ENCODE data around the gene OR10X1. TPM values are rescaled to one million over a fixed set of nuclear protein-coding genes. Genes with fewer than 3 reads are reported as not detected.

The OR10X1 gene
- polyA plus RNA-seq, 1 of the 3 experiments (the other 2 are of a cell fraction) = not detected

DNA sequence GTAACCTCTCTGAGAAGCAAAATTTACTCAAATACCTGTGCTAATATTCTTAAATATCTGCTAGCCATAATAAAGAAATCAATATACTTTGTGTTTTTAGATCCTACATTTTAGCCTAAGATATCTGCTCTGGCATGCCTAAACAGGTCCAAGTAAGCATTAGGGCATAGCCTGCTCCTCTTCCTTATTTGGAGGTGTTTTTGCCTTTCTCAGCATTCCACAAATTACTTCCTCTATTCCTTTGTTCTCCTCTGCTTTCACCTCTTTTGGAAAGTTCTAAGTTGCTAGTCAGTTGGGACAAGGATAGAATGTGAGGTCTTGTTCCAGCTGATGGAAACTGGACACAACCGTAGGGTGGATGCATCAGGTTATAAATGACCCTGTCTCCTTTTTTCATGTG is 7.2 kb upstream of the OR10X1 start:
- Histone ChIP-seq H3K9ac (no peak overlapping the region), H3K36me3 (replicated peaks in 1 of 2; ENCODE audit: control insufficient read depth in 1 of 2, insufficient read depth in 2 of 2, low read length in 1 of 2) (no peaks in the 10 kb centered on the region), H3K4me2 (no peak overlapping the region), H2AFZ (ENCODE audit: low read depth) (no peak overlapping the region), H3K9me3 (no peaks in the 10 kb centered on the region), H3K27ac (ENCODE audit: low read depth in 2 of 2, low read length in 1 of 2) (no peak overlapping the region), H3K4me1 (ENCODE audit: control insufficient read depth in 1 of 2, insufficient read depth in 2 of 2, low read depth in 1 of 2, low read length in 1 of 2) (no peaks in the 10 kb centered on the region), H3K27me3 (ENCODE audit: insufficient read depth) (no peaks in the 10 kb centered on the region), H3K9me2 (no peaks in the 10 kb centered on the region), H4K20me1 (ENCODE audit: insufficient read depth) (no peaks in the 10 kb centered on the region), H3K79me2 (ENCODE audit: insufficient read depth) (no peaks in the 10 kb centered on the region), H3F3A (replicated peaks; ENCODE audit: insufficient read depth) (no peaks in the 10 kb centered on the region), H3K4me3 (ENCODE audit: low read depth in 2 of 2, low read length in 1 of 2) (no peak overlapping the region)
- POLR2A ChIA-PET = no interaction called here
- 0% methylated on average over 1 of the region's 1 CpG for WGBS (ENCODE audit: low lambda C conversion rate)
- CTCF ChIA-PET = no interaction called here
- DNase-seq = no peak
- TF ChIP-seq FOXJ3 (CRISPR knock-in tag; IDR thresholded peaks at IDR 0.05) (no peak), SMC3 (IDR thresholded peaks at IDR 0.05; ENCODE audit: low read depth, low read length) (no peak), GABPA (IDR thresholded peaks at IDR 0.05; ENCODE audit: low read depth) (no peak), RXRA (IDR thresholded peaks at IDR 0.05; ENCODE audit: borderline replicate concordance, low read depth) (no peak), NRF1 (IDR thresholded peaks at IDR 0.05; ENCODE audit: low read depth, low read length) (no peak), RCOR1 (IDR thresholded peaks at IDR 0.05; ENCODE audit: low read length) (no peak), RAD21 (IDR thresholded peaks at IDR 0.05; ENCODE audit: low read length) (no peak), FOXM1 (IDR thresholded peaks at IDR 0.05; ENCODE audit: low read depth) (no peak)
- TF ChIP-seq, protein P1, sequence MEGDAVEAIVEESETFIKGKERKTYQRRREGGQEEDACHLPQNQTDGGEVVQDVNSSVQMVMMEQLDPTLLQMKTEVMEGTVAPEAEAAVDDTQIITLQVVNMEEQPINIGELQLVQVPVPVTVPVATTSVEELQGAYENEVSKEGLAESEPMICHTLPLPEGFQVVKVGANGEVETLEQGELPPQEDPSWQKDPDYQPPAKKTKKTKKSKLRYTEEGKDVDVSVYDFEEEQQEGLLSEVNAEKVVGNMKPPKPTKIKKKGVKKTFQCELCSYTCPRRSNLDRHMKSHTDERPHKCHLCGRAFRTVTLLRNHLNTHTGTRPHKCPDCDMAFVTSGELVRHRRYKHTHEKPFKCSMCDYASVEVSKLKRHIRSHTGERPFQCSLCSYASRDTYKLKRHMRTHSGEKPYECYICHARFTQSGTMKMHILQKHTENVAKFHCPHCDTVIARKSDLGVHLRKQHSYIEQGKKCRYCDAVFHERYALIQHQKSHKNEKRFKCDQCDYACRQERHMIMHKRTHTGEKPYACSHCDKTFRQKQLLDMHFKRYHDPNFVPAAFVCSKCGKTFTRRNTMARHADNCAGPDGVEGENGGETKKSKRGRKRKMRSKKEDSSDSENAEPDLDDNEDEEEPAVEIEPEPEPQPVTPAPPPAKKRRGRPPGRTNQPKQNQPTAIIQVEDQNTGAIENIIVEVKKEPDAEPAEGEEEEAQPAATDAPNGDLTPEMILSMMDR (IDR thresholded peaks at IDR 0.05) = no peak
- TF ChIP-seq, protein P2, sequence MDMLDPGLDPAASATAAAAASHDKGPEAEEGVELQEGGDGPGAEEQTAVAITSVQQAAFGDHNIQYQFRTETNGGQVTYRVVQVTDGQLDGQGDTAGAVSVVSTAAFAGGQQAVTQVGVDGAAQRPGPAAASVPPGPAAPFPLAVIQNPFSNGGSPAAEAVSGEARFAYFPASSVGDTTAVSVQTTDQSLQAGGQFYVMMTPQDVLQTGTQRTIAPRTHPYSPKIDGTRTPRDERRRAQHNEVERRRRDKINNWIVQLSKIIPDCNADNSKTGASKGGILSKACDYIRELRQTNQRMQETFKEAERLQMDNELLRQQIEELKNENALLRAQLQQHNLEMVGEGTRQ (IDR thresholded peaks at IDR 0.05; ENCODE audit: borderline replicate concordance, low read depth, low read length) = no peak

DNA sequence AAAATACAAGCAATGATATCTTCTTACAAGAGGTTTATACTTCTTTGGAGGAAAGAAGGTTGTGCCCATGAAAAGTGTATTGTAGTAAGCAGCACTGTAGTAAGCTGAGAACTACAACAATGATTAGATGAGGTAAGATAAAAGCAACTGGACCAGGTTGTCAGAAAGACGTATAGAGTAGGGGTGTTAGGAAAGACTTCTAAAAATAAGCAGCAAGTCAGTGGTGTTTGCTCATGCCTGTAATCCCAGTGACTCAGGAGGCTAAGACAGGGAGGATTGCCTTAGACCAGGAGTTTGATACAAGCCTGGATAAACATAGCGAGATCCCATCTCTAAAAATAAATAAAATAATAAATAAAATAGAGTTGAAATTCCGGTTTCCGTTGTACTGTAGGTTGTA is 4.3 kb upstream of the OR10X1 start:
- H3K4me3 ChIP-seq (ENCODE audit: low read depth in 2 of 2, low read length in 1 of 2) = no peak overlapping the region
- H3K9me2 ChIP-seq = no peaks in the 10 kb centered on the region
- no peaks in the 10 kb centered on the region for H3K36me3 ChIP-seq (replicated peaks in 1 of 2; ENCODE audit: control insufficient read depth in 1 of 2, insufficient read depth in 2 of 2, low read length in 1 of 2)
- H3K4me2 ChIP-seq = no peak overlapping the region
- no peak overlapping the region for H2AFZ ChIP-seq (ENCODE audit: low read depth)
- H3F3A ChIP-seq (replicated peaks; ENCODE audit: insufficient read depth) = no peaks in the 10 kb centered on the region
- no peaks in the 10 kb centered on the region for H3K9me3 ChIP-seq
- no peak for DNase-seq
- POLR2A ChIA-PET = no interaction called here
- H3K27ac ChIP-seq (ENCODE audit: low read depth in 2 of 2, low read length in 1 of 2) = no peak overlapping the region
- H3K4me1 ChIP-seq (ENCODE audit: control insufficient read depth in 1 of 2, insufficient read depth in 2 of 2, low read depth in 1 of 2, low read length in 1 of 2) = no peaks in the 10 kb centered on the region
- CTCF ChIA-PET = no interaction called here
- H3K9ac ChIP-seq = no peak overlapping the region
- WGBS (ENCODE audit: low lambda C conversion rate) = 2% methylated on average over 4 of the region's 4 CpGs
- no peaks in the 10 kb centered on the region for H3K79me2 ChIP-seq (ENCODE audit: insufficient read depth)
- TF ChIP-seq, protein P3, sequence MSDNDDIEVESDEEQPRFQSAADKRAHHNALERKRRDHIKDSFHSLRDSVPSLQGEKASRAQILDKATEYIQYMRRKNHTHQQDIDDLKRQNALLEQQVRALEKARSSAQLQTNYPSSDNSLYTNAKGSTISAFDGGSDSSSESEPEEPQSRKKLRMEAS (IDR thresholded peaks at IDR 0.05; ENCODE audit: low read depth) = no peak
- TF ChIP-seq, protein P4, sequence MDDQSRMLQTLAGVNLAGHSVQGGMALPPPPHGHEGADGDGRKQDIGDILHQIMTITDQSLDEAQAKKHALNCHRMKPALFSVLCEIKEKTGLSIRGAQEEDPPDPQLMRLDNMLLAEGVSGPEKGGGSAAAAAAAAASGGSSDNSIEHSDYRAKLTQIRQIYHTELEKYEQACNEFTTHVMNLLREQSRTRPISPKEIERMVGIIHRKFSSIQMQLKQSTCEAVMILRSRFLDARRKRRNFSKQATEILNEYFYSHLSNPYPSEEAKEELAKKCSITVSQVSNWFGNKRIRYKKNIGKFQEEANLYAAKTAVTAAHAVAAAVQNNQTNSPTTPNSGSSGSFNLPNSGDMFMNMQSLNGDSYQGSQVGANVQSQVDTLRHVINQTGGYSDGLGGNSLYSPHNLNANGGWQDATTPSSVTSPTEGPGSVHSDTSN (IDR thresholded peaks at IDR 0.05) = no peak
- TF ChIP-seq RAD21 (IDR thresholded peaks at IDR 0.05; ENCODE audit: low read length) (no peak), GABPA (IDR thresholded peaks at IDR 0.05; ENCODE audit: low read depth) (no peak), NFIC (IDR thresholded peaks at IDR 0.05; ENCODE audit: borderline replicate concordance) (no peak), RCOR1 (IDR thresholded peaks at IDR 0.05; ENCODE audit: low read length) (no peak), YY1 (IDR thresholded peaks at IDR 0.05; ENCODE audit: low read depth) (no peak), NRF1 (IDR thresholded peaks at IDR 0.05; ENCODE audit: low read depth, low read length) (no peak), SMC3 (IDR thresholded peaks at IDR 0.05; ENCODE audit: low read depth, low read length) (no peak), CHD2 (IDR thresholded peaks at IDR 0.05; ENCODE audit: low read length, partially characterized antibody) (no peak), POLR2AphosphoS5 (IDR thresholded peaks at IDR 0.05; ENCODE audit: low read depth, low read length) (no peak), FOXJ3 (CRISPR knock-in tag; IDR thresholded peaks at IDR 0.05) (no peak), MEF2A (IDR thresholded peaks at IDR 0.05; ENCODE audit: borderline replicate concordance, low read depth) (no peak), FOXM1 (IDR thresholded peaks at IDR 0.05; ENCODE audit: low read depth) (no peak), RFX5 (IDR thresholded peaks at IDR 0.05; ENCODE audit: low read length) (no peak)
- TF ChIP-seq, protein P5, sequence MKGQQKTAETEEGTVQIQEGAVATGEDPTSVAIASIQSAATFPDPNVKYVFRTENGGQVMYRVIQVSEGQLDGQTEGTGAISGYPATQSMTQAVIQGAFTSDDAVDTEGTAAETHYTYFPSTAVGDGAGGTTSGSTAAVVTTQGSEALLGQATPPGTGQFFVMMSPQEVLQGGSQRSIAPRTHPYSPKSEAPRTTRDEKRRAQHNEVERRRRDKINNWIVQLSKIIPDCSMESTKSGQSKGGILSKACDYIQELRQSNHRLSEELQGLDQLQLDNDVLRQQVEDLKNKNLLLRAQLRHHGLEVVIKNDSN (IDR thresholded peaks at IDR 0.05; ENCODE audit: borderline replicate concordance, low read depth) = no peak
- no peaks in the 10 kb centered on the region for H3K27me3 ChIP-seq (ENCODE audit: insufficient read depth)
- no peaks in the 10 kb centered on the region for H4K20me1 ChIP-seq (ENCODE audit: insufficient read depth)

Data from SK-N-SH (cell line).